OCI-LY7 (cell line): ENCODE data around the gene UBE2D1.

Source experiments
- CTCF ChIP-seq: fragments of 200-600 bp; sonication (generic); conservative IDR thresholded peaks from 2 replicates; pipeline ENCODE4 v1.5.1; 2014; ENCODE audit warnings: mild to moderate bottlenecking, antibody characterized with exemption, low read length, moderate library complexity, mixed read lengths
- EZH2phosphoT487 ChIP-seq: fragments of 200-600 bp; sonication (generic); IDR thresholded peaks from 2 replicates; pipeline ENCODE4 v1.6.1; 2018; ENCODE audit warnings: low read depth, borderline replicate concordance, mild to moderate bottlenecking, mixed run types, antibody characterized with exemption, low read length, moderate library complexity, mixed read lengths

GRCh38 chr10:58335306-58336005 is 650 bp downstream of the UBE2D1 start:
- no peak for TF ChIP-seq CTCF
- TF ChIP-seq EZH2phosphoT487 = no peak
